Measurements from ENCODE around the gene AFMID. TPM values are rescaled to one million over a fixed set of nuclear protein-coding genes. Genes with fewer than 3 reads are reported as not detected.

The AFMID gene
- total RNA-seq, 1 experiment from 2014 or later, result 65.8 TPM

GRCh38 chr17:78235885-78236284, 48.7 kb downstream of the AFMID start:
- no peaks in the 10 kb centered on the region for H4K20me1 ChIP-seq (ENCODE audit: insufficient read depth)
- H3K36me3 ChIP-seq (ENCODE audit: control insufficient read depth in 1 of 2, insufficient read depth in 2 of 2, low read length in 2 of 2), result no peaks in the 10 kb centered on the region
- intact Hi-C loops (cut with micrococcal nuclease), result no loop called here
- ChIA-PET RAD21 (ENCODE audit: low non-redundant PET in 1 of 2, low total read pairs in 2 of 2, uncharacterized antibody in 2 of 2, unreplicated experiment in 2 of 2) (no interaction called here), CTCF (interaction anchor here (0.5 kb wide), 1 partner anchor 94 kb away, joined by 4 read pairs; no protein-coding TSS in a partner anchor), POLR2A (no interaction called here)
- H3K79me2 ChIP-seq (ENCODE audit: insufficient read depth, low read length), result no peaks in the 10 kb centered on the region
- ATAC-seq (no peak), DNase-seq (ENCODE audit: low read depth, low spot score) (no peak)
- no peak overlapping the region for H3K4me2 ChIP-seq (ENCODE audit: low read length)
- H3K27ac ChIP-seq (ENCODE audit: low read depth, low read length), result no peak overlapping the region
- BruUV-seq (replicated peaks), result no TSS peak
- no peaks in the 10 kb centered on the region for H3K9me3 ChIP-seq (ENCODE audit: control insufficient read depth in 1 of 2, insufficient read depth in 1 of 2, low read depth in 1 of 2, low read length in 2 of 2)
- H3K27me3 ChIP-seq (ENCODE audit: insufficient read depth, low read length), result no peaks in the 10 kb centered on the region
- no peaks in the 10 kb centered on the region for H3K4me1 ChIP-seq (ENCODE audit: control insufficient read depth in 1 of 2, insufficient read depth in 2 of 2, low read length in 2 of 2)
- H3K9me2 ChIP-seq (ENCODE audit: insufficient read depth), result no peaks in the 10 kb centered on the region
- H3K4me3 ChIP-seq (replicated peaks in 1 of 2; ENCODE audit: low read depth in 1 of 2, low read length in 2 of 2), result no peak overlapping the region
- no peak for TF ChIP-seq SRF (IDR thresholded peaks at IDR 0.05; ENCODE audit: low read depth)
- TF ChIP-seq POLR2AphosphoS5 (IDR thresholded peaks at IDR 0.05; ENCODE audit: low read depth, low read length), result no peak
- TF ChIP-seq REST (IDR thresholded peaks at IDR 0.05; ENCODE audit: low read depth), result no peak
- TF ChIP-seq EGR1 (IDR thresholded peaks at IDR 0.05; ENCODE audit: low read depth), result no peak
- TF ChIP-seq ATF3 (IDR thresholded peaks at IDR 0.05), result no peak
- TF ChIP-seq SP1 (IDR thresholded peaks at IDR 0.05; ENCODE audit: low read depth), result no peak
- TF ChIP-seq FOSL1 (IDR thresholded peaks at IDR 0.05; ENCODE audit: low read depth), result no peak
- TF ChIP-seq CTCF (IDR thresholded peaks at IDR 0.05 in 2 of 3, conservative IDR thresholded peaks at IDR 0.05 in 1 of 3; ENCODE audit: borderline replicate concordance in 1 of 3, insufficient read depth in 1 of 3, low read depth in 2 of 3, low read length in 2 of 3), result no peak
- no peak for TF ChIP-seq YY1 (IDR thresholded peaks at IDR 0.05; ENCODE audit: extremely low read depth, insufficient replicate concordance, low read depth, low read length)
- TF ChIP-seq SIN3A (IDR thresholded peaks at IDR 0.05; ENCODE audit: low read depth), result no peak
- no peak for TF ChIP-seq EZH2 (IDR thresholded peaks at IDR 0.05)
- no peak for TF ChIP-seq RAD21 (IDR thresholded peaks at IDR 0.05; ENCODE audit: low read depth)
- TF ChIP-seq TCF7L2 (IDR thresholded peaks at IDR 0.05; ENCODE audit: borderline replicate concordance, extremely low read depth, insufficient read depth, insufficient read length), result no peak
- TF ChIP-seq ZBTB33 (IDR thresholded peaks at IDR 0.05; ENCODE audit: extremely low read depth, insufficient replicate concordance, low read length), result no peak
- TF ChIP-seq ZNF274 (IDR thresholded peaks at IDR 0.05; ENCODE audit: low read depth, low read length), result no peak
- TF ChIP-seq CEBPB (IDR thresholded peaks at IDR 0.05; ENCODE audit: low read depth), result no peak
- no peak for TF ChIP-seq CBX3 (IDR thresholded peaks at IDR 0.05; ENCODE audit: low read depth)
- no peak overlapping the region for H2AFZ ChIP-seq (ENCODE audit: low read depth, low read length, poor library complexity, severe bottlenecking)
- H3K9ac ChIP-seq (ENCODE audit: low read length), result no peak overlapping the region
